ENCODE results near the gene MACROD2. TPM values are rescaled to one million over a fixed set of nuclear protein-coding genes. Genes with fewer than 3 reads are reported as not detected.

MACROD2 gene
- polyA plus RNA-seq, 2 of the 4 experiments (the other 2 are of a cell fraction), result 0.96 to 1.3 TPM

- H3K9me3 ChIP-seq, result no peaks in the 10 kb centered on the region
- no peak overlapping the region for H3K4me3 ChIP-seq
- H3K27ac ChIP-seq, result no peak overlapping the region
- POLR2A ChIA-PET, result no interaction called here
- TF ChIP-seq ATOH8 (CRISPR knock-in tag; IDR thresholded peaks at IDR 0.05; ENCODE audit: low read depth) (no peak), MAZ (IDR thresholded peaks at IDR 0.05; ENCODE audit: borderline replicate concordance, low read depth, low read length) (no peak), PBX3 (IDR thresholded peaks at IDR 0.05) (no peak), RNF2 (IDR thresholded peaks at IDR 0.05; ENCODE audit: borderline replicate concordance, low read depth) (no peak), EP300 (IDR thresholded peaks at IDR 0.05) (no peak), NPAS2 (CRISPR knock-in tag; IDR thresholded peaks at IDR 0.05; ENCODE audit: borderline replicate concordance) (no peak), REST (IDR thresholded peaks at IDR 0.05) (no peak), POLR2AphosphoS2 (conservative IDR thresholded peaks at IDR 0.05; ENCODE audit: low read length) (no peak), TP53 (CRISPR knock-in tag; IDR thresholded peaks at IDR 0.05) (no peak), USF2 (IDR thresholded peaks at IDR 0.05) (no peak), CEBPB (IDR thresholded peaks at IDR 0.05) (no peak), MAX (IDR thresholded peaks at IDR 0.05) (no peak), TFCP2L1 (CRISPR knock-in tag; IDR thresholded peaks at IDR 0.05) (no peak), ESRRA (IDR thresholded peaks at IDR 0.05; ENCODE audit: borderline replicate concordance, low read length) (no peak), RARB (CRISPR knock-in tag; IDR thresholded peaks at IDR 0.05) (no peak), FOSB (CRISPR knock-in tag; IDR thresholded peaks at IDR 0.05) (no peak), CBX8 (IDR thresholded peaks at IDR 0.05) (no peak), SREBF2 (IDR thresholded peaks at IDR 0.05) (no peak), MYC (IDR thresholded peaks at IDR 0.05; ENCODE audit: borderline replicate concordance, low read length) (no peak), BCL3 (IDR thresholded peaks at IDR 0.05) (no peak)
- 35% methylated on average over 1 of the region's 1 CpG for WGBS (ENCODE audit: missing lambda C conversion rate)
- CTCF ChIA-PET, result interaction anchor here (1.2 kb wide), 1 partner anchor 19 kb away, joined by 5 read pairs; no protein-coding TSS in a partner anchor
- no peak overlapping the region for H3K4me2 ChIP-seq
- DNase-seq (ENCODE audit: low read depth in 1 of 2, low spot score in 1 of 2) (no peak), ATAC-seq (no peak), FAIRE-seq (no peak)
- H3K4me1 ChIP-seq, result no peaks in the 10 kb centered on the region
Observed at GRCh38 chr20:15081261-15081660, 1085.9 kb downstream of the MACROD2 start.

Data from A549 (cell line).